Liver (tissue), 9 donors: Measurements from ENCODE around the gene MUC2. TPM values are rescaled to one million over a fixed set of nuclear protein-coding genes. Genes with fewer than 3 reads are reported as not detected.

Experiments
- DNase-seq: peaks from one replicate; pipeline ENCODE4 v3.0.0-alpha.2; 2017; ENCODE audit warnings: low spot score
- H3K27ac ChIP-seq, 2 donors: one replicate each; pipeline ENCODE4 v1.7.0; 2013; ENCODE audit warnings: inconsistent platforms in 2 of 2, low read length in 2 of 2, control low read depth in 1 of 2, low read depth in 1 of 2, mild to moderate bottlenecking in 1 of 2
- H3K27me3 ChIP-seq, 4 donors: one replicate each; pipeline versions ENCODE4 v1.6.1 to v1.7.0; 2013; ENCODE audit warnings: low read length in 3 of 4, inconsistent platforms in 1 of 4, mild to moderate bottlenecking in 1 of 4, moderate library complexity in 1 of 4; ENCODE audit not compliant: control insufficient read depth in 4 of 4, insufficient read depth in 4 of 4
- H3K36me3 ChIP-seq, 4 donors: one replicate each; pipeline versions ENCODE4 v1.6.1 to v1.7.0; 2013; ENCODE audit warnings: low read length in 3 of 4, mild to moderate bottlenecking in 3 of 4, low read depth in 1 of 4, moderate library complexity in 1 of 4; ENCODE audit not compliant: control insufficient read depth in 4 of 4, insufficient read depth in 3 of 4
- H3K4me1 ChIP-seq, 4 donors: one replicate each; pipeline versions ENCODE4 v1.6.1 to v1.7.0; 2013; ENCODE audit warnings: low read length in 3 of 4, mild to moderate bottlenecking in 3 of 4, moderate library complexity in 1 of 4; ENCODE audit not compliant: control insufficient read depth in 4 of 4, insufficient read depth in 4 of 4
- H3K4me3 ChIP-seq, 3 donors: one replicate each; pipeline versions ENCODE4 v1.6.1 to v1.7.0; 2013; ENCODE audit warnings: low read length in 3 of 3, control low read depth in 1 of 3, low read depth in 1 of 3, mild to moderate bottlenecking in 1 of 3
- H3K9ac ChIP-seq, 2 donors: one replicate each; pipeline ENCODE4 v1.7.0; 2013; ENCODE audit warnings: low read length in 2 of 2, mild to moderate bottlenecking in 2 of 2, moderate library complexity in 2 of 2, control low read depth in 1 of 2, low read depth in 1 of 2
- H3K9me3 ChIP-seq, 4 donors: one replicate each; pipeline versions ENCODE4 v1.6.1 to v1.7.0; 2013; ENCODE audit warnings: low read length in 3 of 4; ENCODE audit not compliant: control insufficient read depth in 4 of 4
- EGR1 ChIP-seq, 2 donors: IDR thresholded peaks; 2 replicates each; pipeline ENCODE4 v1.6.1; 2016 to 2018; ENCODE audit warnings: antibody characterized with exemption in 2 of 2, low read depth in 2 of 2
- FOXA1 ChIP-seq: IDR thresholded peaks from 2 replicates; pipeline ENCODE4 v1.6.1; 2016; ENCODE audit warnings: antibody characterized with exemption
- FOXA2 ChIP-seq: IDR thresholded peaks from 2 replicates; pipeline ENCODE4 v1.6.1; 2016; ENCODE audit warnings: antibody characterized with exemption
- HNF4A ChIP-seq, 2 donors: conservative IDR thresholded peaks; 2 replicates each; pipeline ENCODE4 v1.6.1; 2016; ENCODE audit warnings: antibody characterized with exemption in 2 of 2, mild to moderate bottlenecking in 2 of 2
- JUND ChIP-seq, 2 donors: IDR thresholded peaks; 2 replicates each; pipeline ENCODE4 v1.6.1; 2016; ENCODE audit warnings: antibody characterized with exemption in 2 of 2
- MAX ChIP-seq: IDR thresholded peaks from 2 replicates; pipeline ENCODE4 v1.6.1; 2016; ENCODE audit warnings: antibody characterized with exemption
- RAD21 ChIP-seq, 2 donors: IDR thresholded peaks; 2 replicates each; pipeline ENCODE4 v1.6.1; 2016; ENCODE audit warnings: antibody characterized with exemption in 2 of 2, mild to moderate bottlenecking in 2 of 2
- TAF1 ChIP-seq: conservative IDR thresholded peaks from 2 replicates; pipeline ENCODE4 v1.6.1; 2016; ENCODE audit warnings: antibody characterized with exemption, mild to moderate bottlenecking
- YY1 ChIP-seq: IDR thresholded peaks from 2 replicates; pipeline ENCODE4 v1.6.1; 2016; ENCODE audit warnings: antibody characterized with exemption, mild to moderate bottlenecking
- WGBS: extraction: QIAGEN DNeasy Blood & Tissue Kit; methylation state at CpG from one replicate; pipeline ENCODE4 v1.1.7; 2013; 5-methylcytosine and 5-hydroxymethylcytosine counted together
- polyA plus RNA-seq, 2 donors: library from polyadenylated mRNA; stranded (reverse) in 1 of 2; unstranded in 1 of 2; fragments of 200-250 nt in 1 of 2; fragments of >200 nt in 1 of 2; fragmentation: Nextera tagmentation in 1 of 2; extraction: Ambion mirVana in 1 of 2; gene quantifications; one replicate each; pipeline versions ENCODE4 v1.2.1 to v1.2.3, GENCODE V29; 2013 to 2015
- total RNA-seq, 2 donors: library from RNA; depleted of rRNA; stranded (reverse); fragments of >200 nt; gene quantifications; one replicate each; pipeline ENCODE4 v1.2.3, GENCODE V29; 2014
- TF ChIP-seq, protein P1 (sequence below): IDR thresholded peaks from 2 replicates; pipeline ENCODE4 v1.6.1; 2016; ENCODE audit warnings: antibody characterized with exemption, mild to moderate bottlenecking
- TF ChIP-seq, protein P2 (sequence below): IDR thresholded peaks from 2 replicates; pipeline ENCODE4 v1.6.1; 2016; ENCODE audit warnings: antibody characterized with exemption
- donor health status: healthy.
- donor health status: healthy.
- donor health status: healthy.
- donor health status: healthy.
- donor health status: healthy.

MUC2 gene
- total and polyA plus RNA-seq, 4 donors: under 0.01 TPM; not detected in 3

DNA sequence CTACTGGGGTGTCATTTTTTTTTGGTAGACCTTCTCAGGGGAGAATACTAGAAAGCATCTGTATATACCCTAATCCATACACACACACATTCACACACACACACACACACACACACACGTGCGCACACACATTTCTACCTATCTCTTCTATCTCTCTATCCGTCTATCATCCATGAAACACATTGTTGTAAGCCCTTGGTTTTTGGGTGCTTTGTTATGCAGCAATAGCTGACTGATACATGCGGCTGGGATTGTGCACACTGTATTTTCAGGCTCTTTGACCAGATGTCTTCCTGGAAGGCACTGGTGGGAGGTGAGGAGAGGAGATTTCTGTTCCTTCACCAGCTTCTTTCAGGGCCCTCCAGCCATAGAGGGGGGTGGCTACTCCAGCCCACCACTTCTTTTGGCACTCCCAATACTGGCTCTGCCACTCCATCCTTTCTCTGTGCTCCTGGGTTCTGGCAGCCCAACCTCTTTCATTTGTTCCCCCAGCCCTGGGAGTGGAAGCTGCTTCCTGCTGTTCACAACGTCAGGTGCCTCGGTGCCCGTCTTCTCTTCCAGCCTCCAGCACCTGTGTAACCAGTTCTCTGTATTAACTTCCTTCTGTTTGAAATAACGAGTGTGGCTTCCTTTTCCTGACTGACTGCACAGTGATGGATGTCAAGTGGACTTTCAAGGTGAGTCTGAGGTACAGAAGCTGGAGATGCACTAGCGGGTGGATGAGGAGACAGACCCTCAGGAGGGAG is 12.4 kb upstream of the MUC2 start:
- Histone ChIP-seq H3K9ac (no peak overlapping the region), H3K4me3 (no peak overlapping the region), H3K9me3 (peaks cover 2 to 3% (median 2%) of the 10 kb centered on the region in 4 donors), H3K27me3 (no peaks in the 10 kb centered on the region), H3K36me3 (no peaks in the 10 kb centered on the region), H3K4me1 (no peaks in the 10 kb centered on the region), H3K27ac (no peak overlapping the region)
- DNase-seq: no peak
- 70% methylated on average over 9 of the region's 9 CpGs for WGBS
- TF ChIP-seq TAF1: no peak
- no peak for TF ChIP-seq EGR1 (IDR thresholded peaks at IDR 0.05; ENCODE audit: low read depth in 2 of 2)
- no peak for TF ChIP-seq FOXA2
- no peak for TF ChIP-seq FOXA1

GRCh38 chr11:1064167-1064566 is 10.5 kb upstream of the MUC2 start:
- 54% methylated on average over 3 of the region's 3 CpGs for WGBS
- DNase-seq: no peak

DNA sequence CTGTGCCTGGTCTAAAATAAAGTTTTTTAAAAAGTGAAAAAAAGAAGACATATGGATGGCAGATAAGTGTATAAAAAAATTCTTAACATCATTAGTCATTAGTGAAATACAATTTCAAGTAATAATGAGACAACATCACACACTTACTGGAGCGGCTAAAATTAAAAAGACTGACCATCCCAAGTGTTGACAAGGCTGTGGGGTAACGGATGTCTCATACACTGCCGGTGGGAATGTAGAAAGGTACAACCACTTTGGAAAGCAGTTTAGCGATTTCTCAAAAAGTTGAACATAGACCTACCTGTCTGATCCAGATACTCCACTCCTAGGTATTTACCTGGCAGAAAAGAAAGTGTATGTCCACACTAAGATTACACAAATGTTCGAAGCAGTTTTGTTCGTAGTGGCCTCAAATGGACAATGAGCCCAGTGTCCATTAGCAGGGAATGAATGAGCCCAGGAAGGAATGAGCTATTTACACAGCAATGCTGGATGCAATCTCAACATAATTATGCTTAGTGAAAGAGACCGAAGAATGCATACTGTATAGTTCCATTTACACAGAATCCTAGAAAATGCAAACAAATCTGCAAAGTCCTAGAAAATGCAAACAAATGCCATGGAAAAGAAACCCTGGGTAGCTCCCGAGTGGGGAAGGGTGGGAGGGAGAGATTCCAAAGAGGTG is 6.7 kb upstream of the MUC2 start:
- no peak for DNase-seq
- Histone ChIP-seq H3K9ac (no peak overlapping the region), H3K4me3 (no peak overlapping the region), H3K27ac (no peak overlapping the region), H3K27me3 (no peaks in the 10 kb centered on the region), H3K9me3 (no peaks in the 10 kb centered on the region), H3K36me3 (no peaks in the 10 kb centered on the region), H3K4me1 (peaks cover 0 to under 1% (median under 1%) of the 10 kb centered on the region in 4 donors)
- TF ChIP-seq FOXA1 (no peak), HNF4A (conservative IDR thresholded peaks at IDR 0.05) (no peak)
- TF ChIP-seq, protein P1, sequence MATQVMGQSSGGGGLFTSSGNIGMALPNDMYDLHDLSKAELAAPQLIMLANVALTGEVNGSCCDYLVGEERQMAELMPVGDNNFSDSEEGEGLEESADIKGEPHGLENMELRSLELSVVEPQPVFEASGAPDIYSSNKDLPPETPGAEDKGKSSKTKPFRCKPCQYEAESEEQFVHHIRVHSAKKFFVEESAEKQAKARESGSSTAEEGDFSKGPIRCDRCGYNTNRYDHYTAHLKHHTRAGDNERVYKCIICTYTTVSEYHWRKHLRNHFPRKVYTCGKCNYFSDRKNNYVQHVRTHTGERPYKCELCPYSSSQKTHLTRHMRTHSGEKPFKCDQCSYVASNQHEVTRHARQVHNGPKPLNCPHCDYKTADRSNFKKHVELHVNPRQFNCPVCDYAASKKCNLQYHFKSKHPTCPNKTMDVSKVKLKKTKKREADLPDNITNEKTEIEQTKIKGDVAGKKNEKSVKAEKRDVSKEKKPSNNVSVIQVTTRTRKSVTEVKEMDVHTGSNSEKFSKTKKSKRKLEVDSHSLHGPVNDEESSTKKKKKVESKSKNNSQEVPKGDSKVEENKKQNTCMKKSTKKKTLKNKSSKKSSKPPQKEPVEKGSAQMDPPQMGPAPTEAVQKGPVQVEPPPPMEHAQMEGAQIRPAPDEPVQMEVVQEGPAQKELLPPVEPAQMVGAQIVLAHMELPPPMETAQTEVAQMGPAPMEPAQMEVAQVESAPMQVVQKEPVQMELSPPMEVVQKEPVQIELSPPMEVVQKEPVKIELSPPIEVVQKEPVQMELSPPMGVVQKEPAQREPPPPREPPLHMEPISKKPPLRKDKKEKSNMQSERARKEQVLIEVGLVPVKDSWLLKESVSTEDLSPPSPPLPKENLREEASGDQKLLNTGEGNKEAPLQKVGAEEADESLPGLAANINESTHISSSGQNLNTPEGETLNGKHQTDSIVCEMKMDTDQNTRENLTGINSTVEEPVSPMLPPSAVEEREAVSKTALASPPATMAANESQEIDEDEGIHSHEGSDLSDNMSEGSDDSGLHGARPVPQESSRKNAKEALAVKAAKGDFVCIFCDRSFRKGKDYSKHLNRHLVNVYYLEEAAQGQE: no peak
- 78% methylated on average over 8 of the region's 8 CpGs for WGBS

More at GRCh38 chr11:1064167-1064566, 10.5 kb upstream of the MUC2 start:
- Histone ChIP-seq H3K9ac (no peak overlapping the region), H3K27me3 (no peaks in the 10 kb centered on the region), H3K36me3 (no peaks in the 10 kb centered on the region), H3K4me3 (no peak overlapping the region), H3K9me3 (peaks cover 2 to 3% (median 2%) of the 10 kb centered on the region in 4 donors), H3K27ac (no peak overlapping the region), H3K4me1 (no peaks in the 10 kb centered on the region)
- TF ChIP-seq RAD21 (IDR thresholded peaks at IDR 0.05) (no peak), YY1 (no peak), JUND (IDR thresholded peaks at IDR 0.05) (no peak), MAX (no peak), FOXA2 (no peak)
- TF ChIP-seq, protein P2, sequence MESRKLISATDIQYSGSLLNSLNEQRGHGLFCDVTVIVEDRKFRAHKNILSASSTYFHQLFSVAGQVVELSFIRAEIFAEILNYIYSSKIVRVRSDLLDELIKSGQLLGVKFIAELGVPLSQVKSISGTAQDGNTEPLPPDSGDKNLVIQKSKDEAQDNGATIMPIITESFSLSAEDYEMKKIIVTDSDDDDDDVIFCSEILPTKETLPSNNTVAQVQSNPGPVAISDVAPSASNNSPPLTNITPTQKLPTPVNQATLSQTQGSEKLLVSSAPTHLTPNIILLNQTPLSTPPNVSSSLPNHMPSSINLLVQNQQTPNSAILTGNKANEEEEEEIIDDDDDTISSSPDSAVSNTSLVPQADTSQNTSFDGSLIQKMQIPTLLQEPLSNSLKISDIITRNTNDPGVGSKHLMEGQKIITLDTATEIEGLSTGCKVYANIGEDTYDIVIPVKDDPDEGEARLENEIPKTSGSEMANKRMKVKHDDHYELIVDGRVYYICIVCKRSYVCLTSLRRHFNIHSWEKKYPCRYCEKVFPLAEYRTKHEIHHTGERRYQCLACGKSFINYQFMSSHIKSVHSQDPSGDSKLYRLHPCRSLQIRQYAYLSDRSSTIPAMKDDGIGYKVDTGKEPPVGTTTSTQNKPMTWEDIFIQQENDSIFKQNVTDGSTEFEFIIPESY: no peak
